GM18519 (cell line): Measurements from ENCODE around the gene TPRN.

Source experiments
- ATAC-seq: cut with Tn5 transposase; IDR thresholded peaks from one replicate; pipeline ENCODE4 v1.9.1; 2021; ENCODE audit warnings: mild to moderate bottlenecking, moderate library complexity; ENCODE audit not compliant: unreplicated experiment, low FRiP score

TPRN gene

DNA sequence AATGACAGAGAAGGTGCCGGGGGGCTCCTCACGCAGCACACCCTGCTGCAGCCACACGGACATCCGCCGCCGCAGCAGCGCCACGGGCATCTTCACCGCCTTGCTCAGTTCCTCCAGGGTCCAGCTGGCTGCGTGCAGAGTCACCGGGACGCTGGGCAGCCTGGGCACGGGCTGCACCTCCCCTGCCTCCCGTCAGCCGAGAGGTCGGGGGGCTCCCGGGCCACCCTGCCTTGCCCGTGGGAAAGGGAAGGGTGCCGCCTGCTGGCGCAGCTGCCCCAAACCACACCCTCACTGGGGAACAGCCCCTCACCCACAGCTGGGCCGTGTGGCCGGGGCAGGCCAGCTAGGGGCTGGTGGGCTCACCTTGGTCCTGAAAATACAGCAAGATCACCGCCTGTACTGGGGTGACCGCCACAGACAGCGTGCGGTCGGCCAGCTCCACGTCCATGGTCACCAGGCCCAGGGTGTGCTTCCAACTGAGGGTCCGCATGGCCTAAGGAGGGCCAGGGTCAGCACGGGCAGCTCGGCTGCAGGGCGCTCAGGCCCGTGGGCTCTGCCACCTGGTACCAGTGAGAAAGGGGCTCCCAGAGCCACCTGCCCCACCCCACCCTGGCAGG lies 25.1 kb downstream of the TPRN start:
- no peak for ATAC-seq

DNA sequence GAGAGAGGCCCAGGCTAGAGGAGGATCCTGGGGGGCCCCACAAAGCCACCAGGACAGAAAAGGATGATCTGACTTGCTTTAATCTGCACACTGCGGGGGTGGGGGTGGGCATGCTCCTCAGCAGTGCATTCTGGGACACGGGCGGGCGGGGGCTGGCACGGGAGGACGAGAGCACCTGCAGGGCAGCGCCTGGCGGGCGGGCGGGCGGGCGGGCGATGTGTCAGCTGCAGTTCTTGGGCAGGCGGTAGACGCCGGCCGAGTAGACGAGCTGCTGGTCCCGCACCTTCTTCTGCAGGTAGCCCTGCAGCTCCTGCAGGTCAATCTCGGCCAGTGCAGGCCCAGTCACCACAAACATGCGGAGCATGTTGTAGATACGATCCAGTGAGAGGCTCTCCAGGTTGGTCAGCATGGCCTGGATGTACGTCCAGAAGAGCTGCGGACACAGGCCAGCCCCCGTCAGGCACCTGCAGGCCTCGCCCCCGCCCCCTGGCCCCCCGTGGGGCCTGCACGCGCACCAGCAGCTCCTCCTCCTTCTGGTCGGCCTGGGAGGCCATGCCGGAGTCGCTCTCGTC lies 25.7 kb downstream of the TPRN start:
- no peak for ATAC-seq

DNA sequence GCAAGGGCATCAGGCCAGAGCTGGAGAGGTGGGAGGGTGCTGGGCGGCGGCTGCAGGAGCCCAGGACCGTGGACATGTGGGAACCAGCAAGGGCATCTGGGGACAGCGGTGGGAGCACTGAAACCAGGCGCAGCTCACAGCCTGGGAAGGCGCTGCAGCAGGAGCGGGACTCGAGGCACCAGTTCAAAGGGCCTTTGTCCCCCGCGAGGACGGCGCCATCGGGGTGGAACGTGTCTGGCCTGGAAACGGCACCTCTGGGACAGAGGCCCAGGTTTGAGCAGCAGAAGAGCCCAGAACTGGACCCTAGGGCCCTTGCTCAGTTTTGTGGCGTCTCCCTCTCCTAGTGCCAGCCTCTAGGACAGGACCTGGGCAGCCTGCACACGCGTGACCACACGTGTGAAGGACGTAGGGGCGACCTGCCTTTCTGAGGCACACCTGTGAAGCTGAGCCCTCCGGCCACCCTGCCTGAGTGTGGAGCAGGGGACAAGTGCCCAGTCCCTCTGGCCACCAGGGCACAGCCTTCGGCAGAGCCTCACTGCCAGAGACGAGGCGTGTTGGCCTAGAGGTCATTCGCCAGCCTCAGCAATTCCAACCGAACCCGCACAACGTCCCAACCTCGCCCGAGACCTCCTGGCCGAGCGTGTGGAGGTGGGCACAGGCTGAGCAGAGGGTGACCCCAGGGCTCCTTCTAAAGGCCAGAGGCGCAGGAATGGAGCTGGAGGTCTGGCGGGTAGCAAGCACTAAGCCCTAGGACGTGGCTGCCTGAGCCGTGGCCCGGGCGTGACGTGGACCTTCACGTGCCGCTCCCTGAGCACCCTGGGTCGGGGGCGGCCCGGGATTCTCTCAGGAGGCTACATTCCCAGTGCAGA lies 26.5 kb downstream of the TPRN start:
- no peak for ATAC-seq

DNA sequence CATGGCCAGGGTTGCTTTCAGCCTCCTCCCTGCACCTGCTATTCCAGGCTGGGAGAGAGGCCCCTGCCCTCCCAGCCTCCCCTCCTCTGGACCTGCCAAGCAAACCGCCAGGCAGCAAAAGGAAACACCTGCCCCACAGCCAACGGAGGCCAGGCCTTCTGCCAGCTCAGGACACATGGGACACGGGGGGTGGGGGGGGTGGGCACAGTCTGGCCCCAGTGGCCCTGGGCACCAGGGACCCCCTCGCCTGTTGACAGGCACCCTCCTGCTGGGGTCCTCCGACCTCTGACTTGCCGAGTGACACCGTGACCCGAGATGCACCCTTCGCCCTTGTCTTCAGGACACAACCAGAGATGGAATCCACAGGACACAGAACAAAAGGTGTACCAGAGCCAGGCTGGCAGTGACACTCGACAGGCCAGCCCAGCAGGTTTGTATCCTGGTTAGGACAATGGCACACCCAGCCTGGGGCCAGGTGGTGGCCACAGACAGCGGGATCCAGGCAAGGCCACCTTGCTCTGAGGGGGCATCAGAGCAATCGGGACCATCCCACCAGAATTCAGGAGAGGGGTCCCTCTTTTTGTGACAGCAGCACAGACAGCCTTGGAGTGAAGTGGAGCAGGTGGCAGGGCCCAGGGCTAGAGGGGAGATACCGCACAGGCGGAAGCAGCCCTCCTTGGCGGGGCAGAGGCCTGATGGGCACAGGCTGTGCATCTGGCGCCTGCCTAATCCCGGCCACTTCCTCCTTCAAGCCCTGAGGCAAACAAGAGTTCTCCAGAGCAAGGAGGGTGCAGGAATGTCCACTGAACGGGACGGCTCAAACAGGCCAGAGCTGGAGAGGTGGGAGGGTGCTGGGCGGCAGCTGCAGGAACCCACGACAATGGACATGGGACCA lies 27.4 kb downstream of the TPRN start:
- ATAC-seq, result no peak

DNA sequence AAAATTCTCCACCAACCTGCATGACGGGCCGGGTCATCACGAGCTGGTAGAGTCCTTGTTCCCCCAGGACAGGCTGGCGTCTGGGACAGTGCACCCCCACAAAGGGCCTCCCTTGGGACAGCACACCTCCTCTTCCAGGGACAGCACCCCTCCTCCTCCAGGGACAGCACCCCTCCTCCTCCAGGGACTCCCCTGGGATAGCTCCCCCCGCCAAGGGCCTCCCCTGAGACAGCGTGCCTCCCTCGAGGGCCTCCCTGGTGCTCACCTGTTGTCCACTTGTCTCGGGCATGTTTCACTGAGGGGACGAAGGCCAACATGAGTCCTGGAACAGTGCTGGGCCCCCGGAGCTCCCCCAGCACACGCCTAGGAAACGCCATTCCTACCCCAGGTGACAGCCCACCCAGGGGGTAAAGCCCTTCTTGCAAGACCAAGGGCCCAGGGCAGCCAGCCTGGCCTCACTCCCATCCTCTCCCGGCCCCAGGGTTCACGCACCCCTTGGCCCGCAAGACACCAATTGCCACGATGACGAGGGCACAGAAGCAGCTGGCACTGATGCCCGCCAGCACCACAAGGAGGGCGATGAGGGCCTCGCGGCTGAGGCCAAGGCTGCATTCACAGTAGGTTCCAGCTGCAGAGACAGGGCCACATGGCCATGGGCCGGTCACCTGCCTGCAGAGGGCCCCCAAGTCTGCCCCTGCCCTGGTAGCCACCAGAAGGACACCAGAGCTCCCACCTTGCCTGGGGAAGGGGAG lies 29.2 kb downstream of the TPRN start:
- ATAC-seq, result no peak

- no peak for ATAC-seq
Measured at GRCh38 chr9:137170486-137171148, 29.9 kb downstream of the TPRN start.

DNA sequence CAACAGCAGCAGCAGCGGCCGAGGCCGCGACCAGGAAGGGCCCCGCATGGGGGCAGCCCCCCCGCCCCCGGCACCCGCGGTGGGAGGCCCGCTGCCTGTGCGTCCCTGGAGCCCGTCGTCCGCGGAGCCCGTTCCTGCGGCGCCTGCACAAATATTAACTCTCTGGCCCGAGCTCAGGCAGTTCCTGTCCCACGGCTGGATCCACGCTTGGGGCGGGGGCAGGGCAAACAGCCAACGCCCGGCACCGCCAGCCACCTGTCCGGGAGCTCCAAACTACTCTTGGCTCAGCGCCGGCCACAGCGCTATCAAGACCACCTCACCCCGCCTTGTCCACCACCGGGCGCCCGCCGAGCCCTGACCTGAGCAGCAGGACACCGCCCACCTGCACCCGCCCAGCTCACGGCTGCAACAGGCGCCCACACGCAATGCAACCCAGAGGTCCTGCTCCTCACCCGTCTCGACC lies 30.6 kb downstream of the TPRN start, which contains the start of gene LRRC26:
Gene LRRC26 (minus strand): TSS at position 156 of the 463 bp plus-strand sequence. CDS start 108 bp downstream, at position 48.
- ATAC-seq, result no peak

- ATAC-seq, result no peak
Measured at GRCh38 chr9:137168904-137169856, 31.4 kb downstream of the TPRN start.

DNA sequence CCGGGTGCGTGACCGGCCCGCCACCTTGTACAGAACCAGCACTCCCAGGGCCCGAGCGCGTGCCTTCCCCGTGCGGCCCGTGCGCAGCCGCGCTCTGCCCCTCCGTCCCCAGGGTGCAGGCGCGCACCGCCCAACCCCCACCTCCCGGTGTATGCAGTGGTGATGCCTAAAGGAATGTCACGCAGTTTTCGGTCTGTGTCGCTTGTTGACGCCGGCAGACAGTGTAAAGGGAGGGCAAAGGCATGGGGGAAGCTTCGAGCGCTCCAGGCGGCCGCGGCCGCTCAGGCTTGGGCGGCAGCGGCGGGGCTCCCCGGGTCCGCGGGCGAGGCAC lies 32.0 kb downstream of the TPRN start:
- ATAC-seq, result no peak

- ATAC-seq, result no peak
Measured at GRCh38 chr9:137167747-137168572, 32.6 kb downstream of the TPRN start.

DNA sequence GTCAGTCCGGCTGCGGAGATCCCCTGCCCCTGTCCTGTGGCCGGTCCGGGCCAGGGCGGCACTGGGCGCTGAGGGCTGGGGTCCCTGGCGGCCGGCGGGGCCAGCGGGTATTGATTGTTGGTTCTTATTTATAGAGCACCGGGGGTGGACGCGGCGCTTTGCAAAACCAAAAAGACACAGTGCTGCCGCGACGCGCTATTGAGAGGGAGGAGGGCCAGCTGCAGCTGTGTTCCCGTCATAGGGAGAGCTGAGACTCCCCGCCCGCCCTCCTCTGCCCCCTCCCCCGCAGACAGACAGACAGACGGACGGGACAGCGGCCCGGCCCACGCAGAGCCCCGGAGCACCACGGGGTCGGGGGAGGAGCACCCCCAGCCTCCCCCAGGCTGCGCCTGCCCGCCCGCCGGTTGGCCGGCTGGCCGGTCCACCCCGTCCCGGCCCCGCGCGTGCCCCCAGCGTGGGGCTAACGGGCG lies 33.2 kb downstream of the TPRN start:
- ATAC-seq, result no peak

- ATAC-seq, result no peak
Measured at GRCh38 chr9:137166380-137167229, 33.9 kb downstream of the TPRN start.

DNA sequence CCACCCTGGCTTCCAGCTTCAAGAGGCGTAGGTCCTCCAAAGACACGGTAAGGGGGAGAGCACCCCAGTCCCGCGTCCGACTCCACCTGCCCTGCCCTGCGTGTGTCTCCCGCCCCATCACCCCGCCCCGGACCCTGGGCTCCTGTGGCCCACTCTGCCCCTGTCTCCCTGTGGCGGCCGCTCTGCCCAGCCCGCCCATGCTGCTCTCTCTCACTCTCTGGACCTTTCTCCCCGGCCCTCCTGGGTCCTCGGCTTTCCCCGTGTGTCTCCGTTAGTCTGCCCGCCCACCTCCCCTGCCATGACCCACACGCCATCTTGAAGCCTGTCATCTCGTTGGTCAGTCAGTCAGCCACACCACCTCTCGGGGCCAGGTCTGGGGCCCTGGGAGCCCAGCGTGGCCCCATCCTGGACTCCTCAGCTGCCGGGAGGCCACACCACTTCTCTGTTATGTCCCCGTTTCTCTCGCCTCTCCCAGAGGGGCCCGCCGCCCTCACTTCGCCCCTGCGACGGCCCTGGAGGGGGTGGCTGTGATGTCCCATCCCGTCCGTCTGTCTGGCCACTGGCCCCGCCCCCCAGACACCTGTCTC lies 35.2 kb downstream of the TPRN start:
- no peak for ATAC-seq

DNA sequence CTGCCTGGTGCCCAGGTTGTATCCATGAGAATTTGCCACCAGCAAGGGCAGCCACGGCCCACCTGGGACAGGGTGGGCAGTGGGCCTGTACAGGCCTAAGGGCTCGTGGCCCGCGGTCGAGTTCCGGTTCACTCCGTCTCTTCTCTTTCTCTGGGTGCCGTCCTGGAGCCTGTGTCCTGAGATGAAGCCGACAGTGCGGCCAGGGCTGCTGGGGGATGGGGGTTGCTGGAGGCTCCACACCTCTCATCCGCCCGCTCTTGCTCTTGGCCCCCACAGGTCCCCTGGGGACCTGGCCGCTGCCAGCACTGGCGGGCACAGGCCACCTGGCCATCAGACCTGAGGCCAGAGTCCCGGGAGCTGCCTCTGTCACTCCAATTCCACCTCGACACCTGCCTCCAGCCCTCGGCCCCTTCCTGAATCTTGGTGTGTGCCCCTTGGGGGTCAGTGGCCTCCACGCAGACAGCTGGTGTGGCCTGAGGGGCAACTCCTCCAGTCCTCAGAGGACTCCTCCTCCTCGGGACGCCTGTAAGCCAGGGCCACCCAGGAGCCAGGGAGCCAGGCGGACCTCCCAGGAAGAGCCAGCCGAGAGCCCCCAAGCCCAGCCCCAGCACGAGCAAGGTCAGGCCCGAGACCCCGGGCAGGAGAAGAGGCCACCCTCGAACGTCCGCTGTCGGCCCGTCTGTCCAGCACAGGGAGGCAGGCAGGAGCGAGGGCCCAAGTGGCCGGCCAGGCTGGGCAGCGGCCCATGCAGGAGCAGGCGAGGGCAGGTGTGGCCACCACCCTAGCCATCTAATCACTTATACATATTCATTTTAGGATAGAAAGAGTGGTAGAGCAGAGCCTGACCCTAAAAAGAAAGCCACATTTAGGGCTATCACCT lies 35.9 kb downstream of the TPRN start:
- ATAC-seq, result no peak

DNA sequence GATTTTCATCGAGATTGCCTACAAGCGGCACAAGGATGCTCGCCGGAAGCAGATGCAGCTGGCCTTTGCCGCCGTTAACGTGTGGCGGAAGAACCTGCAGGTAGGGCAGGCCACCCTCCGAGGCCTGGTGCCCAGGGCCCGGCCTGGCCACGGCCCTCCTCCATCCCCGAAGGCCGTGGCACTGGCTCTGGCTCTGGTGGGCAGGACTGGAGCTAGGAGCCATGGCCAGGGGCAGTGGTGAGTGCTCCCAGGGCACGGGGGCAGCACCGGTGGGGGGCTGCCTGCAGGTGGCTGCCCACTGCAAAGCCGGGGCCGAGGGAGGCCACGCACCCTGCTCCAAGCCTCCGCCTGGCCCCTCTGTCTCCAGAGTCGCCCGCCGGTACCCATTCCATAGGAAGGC lies 36.7 kb downstream of the TPRN start:
- no peak for ATAC-seq
